Femur (tissue), 1 donor: ENCODE measurements around the gene AHRR.
"Not testable (repeated sequence)": the region's sequence is repeated elsewhere in the genome, so short reads cannot be mapped to it uniquely, and the experiment has no call there.

Source experiments
- DNase-seq: peaks from one replicate; pipeline ENCODE4 v3.0.0-alpha.2; 2017

AHRR gene

GRCh38 chr5:380701-381309, 59.3 kb downstream of the AHRR start:
- DNase-seq = no peak

GRCh38 chr5:383066-383465, 61.6 kb downstream of the AHRR start:
- no peak for DNase-seq

DNA sequence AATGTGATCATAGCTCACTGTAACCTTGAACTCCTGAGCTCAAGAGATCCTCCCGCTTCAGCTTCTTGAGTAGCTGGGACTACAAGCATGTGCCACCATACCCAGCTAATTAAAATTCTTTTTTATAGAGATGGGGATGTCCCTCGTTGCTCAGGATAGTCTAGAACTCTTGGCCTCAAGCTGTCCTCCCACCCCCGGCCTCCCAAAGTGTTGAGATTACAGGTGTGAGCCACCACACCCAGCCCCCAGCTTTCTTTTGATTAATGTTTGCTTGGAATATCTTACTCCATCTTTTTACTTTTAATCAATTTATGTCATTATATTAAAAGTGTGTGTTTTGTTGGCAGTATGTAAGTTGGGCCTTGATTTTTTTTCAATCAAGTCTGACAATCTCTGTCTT, 62.1 kb downstream of the AHRR start:
- DNase-seq = no peak

- DNase-seq = not testable (repeated sequence)
Measured at GRCh38 chr5:384576-384975, 63.1 kb downstream of the AHRR start.

DNA sequence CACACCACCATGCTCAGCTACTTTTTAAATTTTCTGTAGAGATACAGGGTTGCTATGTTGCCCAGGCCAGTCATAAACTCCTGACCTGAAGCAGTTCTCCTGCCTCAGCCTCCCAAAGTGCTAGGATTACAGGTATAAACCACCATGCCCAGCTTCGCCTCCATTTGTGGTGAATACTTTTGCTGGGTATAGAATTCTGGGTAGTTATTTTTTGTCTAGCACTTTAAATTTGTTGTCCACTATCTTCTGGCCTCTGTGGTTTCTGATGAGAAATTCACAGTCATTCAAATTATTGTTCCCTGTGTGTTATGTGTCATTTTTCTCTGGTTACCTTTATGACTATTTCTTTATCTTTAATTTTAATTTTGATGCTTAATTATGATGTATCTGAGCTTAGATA, 63.8 kb downstream of the AHRR start:
- no peak for DNase-seq

DNA sequence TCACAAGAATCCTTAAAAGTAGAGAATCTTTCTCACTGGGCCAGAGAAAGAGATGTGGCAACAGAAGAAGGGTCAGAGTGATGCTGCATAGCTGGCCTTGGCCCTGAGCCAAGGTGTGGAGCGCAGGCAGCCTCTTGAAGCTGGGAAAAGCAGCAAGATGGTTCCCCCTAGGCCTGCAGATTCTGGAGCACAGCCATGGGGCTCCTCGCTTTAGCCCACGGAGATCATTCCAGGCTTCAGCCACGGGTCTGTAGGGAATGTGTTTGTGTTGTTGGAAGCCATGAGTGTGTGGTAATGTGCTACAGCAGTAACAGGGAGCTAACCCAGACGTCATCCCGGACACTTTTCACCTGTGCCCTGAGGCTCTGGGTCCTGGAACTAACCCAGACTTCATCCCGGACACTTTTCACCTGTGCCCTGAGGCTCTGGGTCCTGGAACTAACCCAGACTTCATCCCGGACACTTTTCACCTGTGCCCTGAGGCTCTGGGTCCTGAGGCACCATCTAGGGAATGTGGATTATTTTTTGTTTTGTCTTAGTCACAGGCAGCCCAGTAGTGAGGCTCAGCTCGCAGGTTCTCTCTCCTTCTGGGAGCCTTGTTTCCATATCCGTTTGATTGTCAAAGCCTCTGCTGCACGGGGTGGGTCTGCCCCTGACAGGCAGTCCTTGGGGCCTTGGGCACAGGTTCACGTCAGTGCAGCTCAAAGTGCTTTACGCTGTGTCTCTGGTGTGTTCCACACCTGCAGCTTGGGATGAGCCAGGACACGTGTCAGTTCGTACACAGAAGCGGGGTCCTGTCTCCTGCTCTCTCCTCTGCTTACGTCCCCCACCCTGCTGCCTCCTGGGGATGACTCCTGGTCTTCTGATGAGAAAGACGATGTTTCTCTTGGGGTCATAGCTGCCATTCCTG, 65.2 kb downstream of the AHRR start:
- no peak for DNase-seq

DNA sequence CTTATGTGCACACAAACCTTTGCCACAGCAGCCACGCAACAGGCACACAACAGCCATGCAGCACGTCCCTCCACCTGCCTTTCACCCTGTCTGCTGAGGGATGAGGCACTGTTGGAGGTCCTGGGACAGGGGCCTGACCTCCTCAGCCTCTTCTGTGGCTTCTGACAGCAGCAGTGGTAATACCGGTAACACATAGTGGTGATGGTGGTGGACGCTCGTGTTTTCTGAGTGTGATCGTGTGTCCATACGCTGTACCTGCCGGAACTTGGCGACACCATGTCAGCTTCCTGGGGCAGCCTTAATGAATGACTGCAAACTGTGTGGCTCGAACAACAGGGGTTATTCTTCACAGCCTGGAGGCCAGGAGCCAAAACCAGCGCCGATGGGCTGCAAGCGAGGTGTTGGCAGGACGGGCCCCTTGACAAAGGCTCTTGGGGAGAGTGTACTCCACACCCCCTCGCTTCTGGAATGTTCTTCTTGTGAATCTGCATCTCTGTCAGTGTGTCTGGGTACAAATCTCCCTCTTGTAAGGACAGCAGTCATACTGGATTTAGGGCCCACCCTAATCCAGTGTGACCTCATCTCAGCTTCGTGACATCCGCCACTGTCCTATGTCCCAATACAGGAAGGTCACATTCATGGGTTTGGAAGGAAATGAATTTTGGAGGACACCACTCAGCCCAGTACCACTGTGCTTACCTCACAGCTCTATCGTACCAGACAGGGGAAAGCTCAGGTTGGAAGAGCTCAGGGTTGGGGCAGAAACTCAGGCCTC, 66.2 kb downstream of the AHRR start:
- DNase-seq = no peak

GRCh38 chr5:388266-389196, 67.0 kb downstream of the AHRR start:
- DNase-seq = no peak

- no peak for DNase-seq
Measured at GRCh38 chr5:389197-389821, 67.8 kb downstream of the AHRR start.

- no peak for DNase-seq
Measured at GRCh38 chr5:389891-390622, 68.5 kb downstream of the AHRR start.

DNA sequence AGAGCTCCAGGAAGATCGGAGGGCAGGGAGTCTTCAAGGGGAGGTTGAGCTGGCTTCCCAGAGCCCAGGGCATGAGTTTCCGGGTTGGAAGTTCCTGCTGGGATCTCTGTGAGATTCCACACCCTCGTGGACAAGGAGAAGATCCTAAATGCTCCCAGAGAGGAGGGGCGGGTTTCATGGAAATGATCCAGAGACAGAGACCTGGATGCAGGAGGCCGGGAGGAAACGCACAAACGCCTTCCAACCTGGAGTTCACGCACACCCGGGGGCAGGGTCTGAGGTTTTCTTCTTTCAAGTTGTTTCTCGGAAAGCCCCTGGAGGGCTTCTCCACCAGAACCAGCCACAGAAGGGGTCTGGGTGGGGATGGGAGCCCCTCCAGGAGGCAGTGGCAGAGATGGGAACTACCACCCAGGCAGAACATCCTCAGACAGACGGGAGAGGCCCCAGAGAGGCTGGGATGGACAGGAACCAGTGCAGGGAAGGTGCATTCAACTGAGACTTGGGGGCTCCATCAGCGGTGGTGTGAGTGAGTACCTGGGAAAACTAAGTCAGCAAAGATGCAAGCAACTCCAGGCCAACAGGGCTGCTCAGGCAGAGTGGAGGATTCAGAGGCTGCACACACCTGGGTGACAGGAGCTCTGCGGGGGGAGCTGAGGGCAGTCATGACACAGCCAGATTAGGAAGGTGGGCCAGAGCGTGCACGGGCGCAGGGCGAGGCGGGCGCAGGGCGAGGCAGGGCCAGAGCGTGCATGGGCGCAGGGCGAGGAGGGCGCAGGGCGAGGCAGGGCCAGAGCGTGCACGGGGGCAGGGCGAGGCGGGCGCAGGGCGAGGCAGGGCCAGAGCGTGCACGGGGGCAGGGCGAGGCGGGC, 69.3 kb downstream of the AHRR start:
- no peak for DNase-seq

GRCh38 chr5:392431-392988, 71.0 kb downstream of the AHRR start:
- no peak for DNase-seq

- DNase-seq = peak; percentile 17
Measured at GRCh38 chr5:393846-394275, 72.3 kb downstream of the AHRR start.

DNA sequence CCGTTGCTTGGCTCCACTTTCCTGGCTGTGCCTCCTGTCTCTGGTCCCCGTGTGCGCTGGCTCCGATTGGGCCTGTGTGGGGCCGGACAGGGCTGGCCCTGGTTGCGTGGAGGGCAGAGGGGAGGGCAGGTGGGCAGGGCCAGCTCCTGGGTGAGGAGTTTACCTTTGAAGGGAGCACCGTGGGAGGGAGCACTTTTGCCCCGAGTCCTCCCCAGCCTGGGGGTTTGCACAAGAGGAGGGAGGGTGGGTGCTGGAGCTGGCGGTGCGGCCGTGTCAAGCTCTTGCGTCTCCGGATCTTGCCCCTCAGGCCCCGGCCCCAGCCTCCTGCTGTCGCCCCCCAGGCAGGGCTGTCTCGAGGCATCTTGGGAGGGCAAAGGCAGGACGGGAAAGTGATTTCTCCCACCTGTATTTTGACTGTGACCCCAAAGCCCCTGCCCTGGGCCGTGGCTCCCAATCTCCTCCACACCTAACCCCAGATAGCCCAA, 73.2 kb downstream of the AHRR start:
- peak; percentile 15 for DNase-seq

GRCh38 chr5:395156-395920, 73.8 kb downstream of the AHRR start:
- DNase-seq = peak; percentile 64

DNA sequence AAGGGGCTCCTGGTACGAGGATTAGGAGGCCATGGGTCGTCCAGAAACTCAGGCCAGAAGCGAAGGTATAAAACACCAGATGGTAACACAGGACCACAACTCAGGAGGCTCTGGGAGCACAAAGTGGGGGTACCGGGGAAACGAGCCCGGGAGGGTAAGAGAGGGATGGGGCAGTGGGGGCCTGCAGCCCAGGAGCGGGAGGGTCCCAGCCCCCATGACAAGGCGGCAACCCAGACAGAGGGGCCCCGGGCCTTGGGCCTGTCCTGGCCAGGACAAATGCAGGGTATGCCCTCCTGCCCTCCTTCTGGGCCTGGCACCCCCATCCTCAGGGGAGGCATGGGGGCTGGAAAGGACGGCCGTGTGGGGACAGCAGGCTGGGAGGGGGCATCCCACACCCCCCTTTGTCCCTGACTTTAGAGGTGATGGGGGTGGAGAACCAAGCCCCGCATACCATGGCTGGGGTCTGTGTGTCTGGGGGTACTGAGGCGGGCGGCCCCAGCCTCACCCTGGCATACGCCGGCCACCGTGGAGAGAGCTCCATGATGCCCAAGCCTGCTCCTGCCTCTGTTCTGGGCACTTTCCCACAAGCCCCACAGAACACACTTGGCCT, 74.5 kb downstream of the AHRR start:
- DNase-seq = peak; percentile 15

GRCh38 chr5:396531-396961, 75.0 kb downstream of the AHRR start:
- DNase-seq = peak; percentile 13

GRCh38 chr5:398141-398474, 76.6 kb downstream of the AHRR start:
- DNase-seq = not testable (repeated sequence)
